Astrocyte of the cerebellum (primary cell): ENCODE measurements around the gene HACD4.
"Not testable (repeated sequence)": the region's sequence is repeated elsewhere in the genome, so short reads cannot be mapped to it uniquely, and the experiment has no call there.

Experiments used
- DNase-seq: peaks from one replicate; pipeline ENCODE4 v3.0.0-alpha.2; 2011; ENCODE audit warnings: low read depth
- H3K4me3 ChIP-seq: 2 replicates; pipeline ENCODE4 v1.5.1; 2011; ENCODE audit warnings: mild to moderate bottlenecking, low read depth, low read length, moderate library complexity
- in situ Hi-C: cut with HindIII; loops from 2 replicates; pipeline ENCODE4 v1.10.0; 2017; ENCODE audit warnings: low sequenced_read_pairs
- TF ChIP-seq, protein P1 (sequence below): IDR thresholded peaks from 2 replicates; pipeline ENCODE4 v1.5.1; 2012; ENCODE audit warnings: low read length, low read depth, moderate library complexity, mild to moderate bottlenecking; ENCODE audit errors: missing control alignments

HACD4 gene

DNA sequence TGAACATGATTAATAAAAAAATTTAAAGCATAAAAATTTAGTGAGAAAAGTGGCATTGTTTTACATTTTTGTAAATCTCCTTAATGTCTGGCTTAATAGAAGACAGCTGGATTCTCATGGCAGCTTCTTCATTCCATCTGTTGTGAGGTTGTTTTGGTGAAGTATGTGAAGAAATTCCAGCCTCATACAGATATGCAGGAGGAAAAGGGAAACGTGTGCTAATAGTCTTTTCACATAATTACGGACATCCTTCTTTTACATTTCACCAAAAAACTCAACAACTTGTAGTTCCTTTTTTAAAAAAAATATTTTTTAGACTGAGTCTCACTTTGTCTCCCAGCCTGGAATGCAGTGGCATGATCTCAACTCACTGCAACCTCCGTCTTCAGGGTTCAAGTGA is 46.9 kb downstream of the HACD4 start:
- in situ Hi-C loops, result no loop called here
- no peak for DNase-seq
- TF ChIP-seq, protein P1, sequence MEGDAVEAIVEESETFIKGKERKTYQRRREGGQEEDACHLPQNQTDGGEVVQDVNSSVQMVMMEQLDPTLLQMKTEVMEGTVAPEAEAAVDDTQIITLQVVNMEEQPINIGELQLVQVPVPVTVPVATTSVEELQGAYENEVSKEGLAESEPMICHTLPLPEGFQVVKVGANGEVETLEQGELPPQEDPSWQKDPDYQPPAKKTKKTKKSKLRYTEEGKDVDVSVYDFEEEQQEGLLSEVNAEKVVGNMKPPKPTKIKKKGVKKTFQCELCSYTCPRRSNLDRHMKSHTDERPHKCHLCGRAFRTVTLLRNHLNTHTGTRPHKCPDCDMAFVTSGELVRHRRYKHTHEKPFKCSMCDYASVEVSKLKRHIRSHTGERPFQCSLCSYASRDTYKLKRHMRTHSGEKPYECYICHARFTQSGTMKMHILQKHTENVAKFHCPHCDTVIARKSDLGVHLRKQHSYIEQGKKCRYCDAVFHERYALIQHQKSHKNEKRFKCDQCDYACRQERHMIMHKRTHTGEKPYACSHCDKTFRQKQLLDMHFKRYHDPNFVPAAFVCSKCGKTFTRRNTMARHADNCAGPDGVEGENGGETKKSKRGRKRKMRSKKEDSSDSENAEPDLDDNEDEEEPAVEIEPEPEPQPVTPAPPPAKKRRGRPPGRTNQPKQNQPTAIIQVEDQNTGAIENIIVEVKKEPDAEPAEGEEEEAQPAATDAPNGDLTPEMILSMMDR, result no peak
- no peak overlapping the region for H3K4me3 ChIP-seq

DNA sequence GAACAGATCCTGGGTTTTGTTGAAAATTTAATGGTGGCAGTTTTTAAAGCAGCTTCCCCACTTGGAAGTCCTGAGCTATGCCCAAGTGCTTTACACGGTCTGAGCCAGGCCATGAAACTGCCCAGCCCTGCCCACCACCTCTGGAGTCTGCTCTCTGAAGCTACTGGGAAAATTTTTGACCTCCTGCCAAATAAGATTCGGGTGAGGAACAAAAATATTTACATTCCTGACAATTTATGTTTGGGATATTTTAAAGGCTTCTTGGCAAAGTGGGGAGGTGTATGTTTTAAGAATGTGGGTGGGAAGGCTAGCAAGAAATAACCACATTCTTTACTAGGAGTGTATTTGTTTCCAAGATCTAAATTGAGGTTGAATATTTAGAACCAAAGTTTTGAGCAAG is 50.0 kb downstream of the HACD4 start:
- DNase-seq, result peak; percentile 88
- in situ Hi-C loops, result no loop called here
- H3K4me3 ChIP-seq, result no peak overlapping the region
- TF ChIP-seq, protein P1, result no peak

DNA sequence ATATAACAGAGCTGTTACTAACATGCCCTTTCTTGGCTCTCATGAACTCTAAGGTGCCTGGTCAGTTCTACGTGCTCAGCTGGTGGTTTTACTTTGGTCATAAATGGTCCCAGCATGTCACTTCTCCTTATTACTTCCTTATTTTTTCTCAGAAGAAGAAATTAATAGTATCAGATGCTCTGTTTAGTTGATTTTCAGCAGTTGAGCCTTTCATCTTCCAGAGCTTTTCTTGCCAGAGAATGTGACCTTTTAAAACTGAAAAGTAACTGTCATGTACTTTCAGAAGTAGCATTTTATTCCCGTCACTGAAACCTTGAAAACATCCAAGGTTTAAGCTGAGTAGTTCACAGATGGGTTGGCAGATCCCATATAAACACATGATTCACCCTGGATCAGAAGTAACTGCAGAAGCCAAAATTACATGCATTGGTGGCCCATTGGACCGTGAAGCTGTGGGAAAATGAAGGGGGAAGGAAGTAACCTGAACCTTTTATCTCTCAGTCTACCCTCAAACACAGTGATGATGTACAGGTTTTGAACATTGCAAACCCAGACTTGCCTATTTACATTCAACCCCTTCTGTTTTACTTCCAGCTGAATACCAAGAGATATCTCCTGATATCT is 50.5 kb downstream of the HACD4 start:
- in situ Hi-C loops, result no loop called here
- H3K4me3 ChIP-seq, result no peak overlapping the region
- TF ChIP-seq, protein P1, result no peak
- DNase-seq, result peak; percentile 88

DNA sequence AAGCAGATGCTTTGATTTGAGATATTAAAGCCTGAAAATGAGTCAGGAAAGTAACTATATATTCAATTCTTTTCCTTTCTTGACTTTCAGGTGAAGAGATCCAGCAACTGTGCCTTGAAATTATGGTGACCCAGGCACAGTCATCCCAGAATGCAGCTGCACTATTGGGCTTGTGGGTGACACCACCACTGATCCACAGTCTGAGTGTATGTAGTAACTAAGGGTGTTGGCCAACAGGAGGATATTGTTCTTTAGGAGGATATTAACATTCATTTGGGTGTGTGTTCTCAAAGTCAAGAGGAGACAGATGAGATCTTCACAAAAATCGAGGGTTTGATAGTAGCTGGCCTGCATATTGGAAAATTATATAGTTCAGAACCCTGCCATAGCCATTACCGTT is 53.2 kb downstream of the HACD4 start:
- DNase-seq, result no peak
- H3K4me3 ChIP-seq, result no peak overlapping the region
- TF ChIP-seq, protein P1, result no peak
- in situ Hi-C loops, result no loop called here

DNA sequence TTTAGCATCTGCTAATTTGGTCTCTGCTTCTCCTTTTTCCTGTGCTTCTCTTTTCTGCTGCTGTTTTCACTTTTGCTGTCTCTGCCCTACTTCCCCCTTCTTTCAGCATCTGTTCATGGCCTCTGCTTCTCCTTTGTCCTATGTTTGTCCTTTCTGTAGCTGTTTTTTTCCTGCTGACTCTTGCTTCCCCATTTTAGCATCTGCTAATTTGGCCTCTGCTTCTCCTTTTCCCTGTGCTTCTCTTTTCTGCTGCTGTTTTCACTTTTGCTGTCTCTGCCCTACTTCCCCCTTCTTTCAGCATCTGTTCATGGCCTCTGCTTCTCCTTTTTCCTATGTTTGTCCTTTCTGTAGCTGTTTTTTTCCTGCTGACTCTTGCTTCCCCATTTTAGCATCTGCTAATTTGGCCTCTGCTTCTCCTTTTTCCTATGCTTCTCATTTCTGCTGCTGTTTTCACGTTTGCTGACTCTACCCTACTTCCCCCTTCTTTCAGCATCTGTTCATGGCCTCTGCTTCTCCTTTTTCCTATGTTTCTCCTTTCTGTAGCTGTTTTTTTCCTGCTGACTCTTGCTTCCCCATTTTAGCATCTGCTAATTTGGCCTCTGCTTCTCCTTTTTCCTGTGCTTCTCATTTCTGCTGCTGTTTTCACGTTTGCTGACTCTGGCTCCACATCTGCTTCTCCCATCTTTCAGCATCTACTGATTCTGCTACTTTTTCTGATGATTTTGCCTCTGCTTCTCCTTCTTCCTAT is 57.1 kb downstream of the HACD4 start:
- DNase-seq, in situ Hi-C loops, H3K4me3 ChIP-seq: not testable (repeated sequence)

DNA sequence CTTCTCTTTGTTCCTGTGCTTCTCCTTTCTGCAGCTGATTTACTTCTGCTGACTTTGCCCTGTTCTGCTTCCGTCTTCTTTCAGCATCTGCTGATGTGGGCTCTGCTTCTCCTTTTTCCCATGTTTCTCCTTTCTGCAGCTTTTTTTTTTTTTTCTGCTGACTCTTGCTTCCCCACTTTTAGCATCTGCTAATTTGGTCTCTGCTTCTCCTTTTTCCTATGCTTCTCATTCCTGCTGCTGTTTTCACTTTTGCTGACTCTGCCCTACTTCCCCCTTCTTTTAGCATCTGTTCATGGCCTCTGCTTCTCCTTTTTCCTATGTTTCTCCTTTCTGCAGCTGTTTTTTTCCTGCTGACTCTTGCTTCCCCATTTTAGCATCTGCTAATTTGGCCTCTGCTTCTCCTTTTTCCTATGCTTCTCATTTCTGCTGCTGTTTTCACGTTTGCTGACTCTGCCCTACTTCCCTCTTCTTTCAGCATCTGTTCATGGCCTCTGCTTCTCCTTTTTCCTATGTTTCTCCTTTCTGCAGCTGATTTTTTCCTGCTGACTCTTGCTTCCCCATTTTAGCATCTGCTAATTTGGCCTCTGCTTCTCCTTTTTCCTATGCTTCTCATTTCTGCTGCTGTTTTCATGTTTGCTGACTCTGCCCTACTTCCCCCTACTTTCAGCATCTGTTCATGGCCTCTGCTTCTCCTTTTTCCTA is 58.0 kb downstream of the HACD4 start:
- in situ Hi-C loops, DNase-seq, H3K4me3 ChIP-seq: not testable (repeated sequence)

DNA sequence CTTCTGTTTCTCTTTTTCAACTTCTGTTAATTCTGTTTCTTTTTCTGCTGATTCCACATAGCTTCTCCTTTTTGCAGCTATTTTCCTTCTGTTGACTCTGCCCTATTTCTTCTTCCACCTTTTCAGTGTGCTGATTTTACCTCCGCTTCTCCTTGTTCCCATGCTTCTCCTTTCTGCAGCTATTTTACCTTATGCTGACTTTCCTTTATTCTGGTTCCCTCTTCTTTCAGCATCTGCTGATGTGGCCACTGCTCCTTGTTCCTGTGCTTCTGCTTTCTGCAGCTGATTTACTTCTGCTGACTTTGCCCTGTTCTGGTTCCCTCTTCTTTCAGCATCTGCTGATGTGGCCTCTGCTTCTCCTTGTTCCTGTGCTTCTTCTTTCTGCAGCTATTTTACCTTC is 58.8 kb downstream of the HACD4 start:
- DNase-seq, result no peak
- in situ Hi-C loops, result no loop called here
- no peak overlapping the region for H3K4me3 ChIP-seq
- TF ChIP-seq, protein P1, result no peak
